AG09309 (cell line): ENCODE measurements around the gene NEU4.

Source experiments
- DNase-seq: peaks from one replicate; pipeline ENCODE4 v3.0.0-alpha.2; 2010; ENCODE audit warnings: low read depth
- H3K4me3 ChIP-seq: 2 replicates; pipeline ENCODE4 v1.5.1; 2011; ENCODE audit warnings: mild to moderate bottlenecking, low read depth, low read length, moderate library complexity; ENCODE audit not compliant: control insufficient read depth
- TF ChIP-seq, protein P1 (sequence below): IDR thresholded peaks from 2 replicates; pipeline ENCODE4 v1.5.1; 2011; ENCODE audit warnings: mild to moderate bottlenecking, low read depth, low read length, inconsistent platforms; ENCODE audit not compliant: insufficient read depth, control insufficient read depth; ENCODE audit errors: missing control alignments

The NEU4 gene

DNA sequence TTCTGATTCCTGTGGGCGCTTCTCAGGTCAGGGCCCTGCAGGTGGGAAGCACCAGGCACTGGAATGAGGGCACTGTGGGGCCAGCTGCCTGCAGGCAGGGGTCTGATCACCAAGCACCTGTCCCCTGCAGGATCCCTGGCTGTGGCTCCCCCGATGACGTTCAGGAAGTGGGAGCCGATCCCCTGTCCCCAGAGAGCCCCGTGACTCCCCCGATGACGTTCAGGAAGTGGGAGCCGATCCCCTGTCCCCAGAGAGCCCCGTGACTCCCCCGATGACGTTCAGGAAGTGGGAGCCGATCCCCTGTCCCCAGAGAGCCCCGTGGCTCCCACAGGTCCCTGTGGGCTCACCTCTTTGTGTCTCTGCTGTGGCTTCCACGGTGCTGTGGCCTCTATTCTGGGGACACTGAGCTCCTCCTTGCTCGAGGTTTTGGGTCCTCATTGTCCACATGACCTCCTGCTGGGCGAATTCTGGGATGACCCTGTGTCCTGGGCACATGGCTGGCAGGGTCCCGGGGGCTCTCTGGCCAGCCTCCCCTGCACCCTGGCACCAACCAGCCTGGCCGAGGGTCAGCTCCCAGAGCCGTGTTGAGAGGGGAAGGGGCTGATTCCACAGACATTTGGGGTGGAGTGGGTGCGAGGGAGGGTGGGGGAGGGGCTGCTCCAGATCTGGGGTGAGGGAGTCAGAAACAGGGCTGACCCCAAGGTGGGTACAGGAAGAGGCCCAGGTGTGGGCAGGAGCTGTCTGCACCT lies 4.8 kb downstream of the NEU4 start:
- H3K4me3 ChIP-seq: no peak overlapping the region
- no peak for DNase-seq
- TF ChIP-seq, protein P1, sequence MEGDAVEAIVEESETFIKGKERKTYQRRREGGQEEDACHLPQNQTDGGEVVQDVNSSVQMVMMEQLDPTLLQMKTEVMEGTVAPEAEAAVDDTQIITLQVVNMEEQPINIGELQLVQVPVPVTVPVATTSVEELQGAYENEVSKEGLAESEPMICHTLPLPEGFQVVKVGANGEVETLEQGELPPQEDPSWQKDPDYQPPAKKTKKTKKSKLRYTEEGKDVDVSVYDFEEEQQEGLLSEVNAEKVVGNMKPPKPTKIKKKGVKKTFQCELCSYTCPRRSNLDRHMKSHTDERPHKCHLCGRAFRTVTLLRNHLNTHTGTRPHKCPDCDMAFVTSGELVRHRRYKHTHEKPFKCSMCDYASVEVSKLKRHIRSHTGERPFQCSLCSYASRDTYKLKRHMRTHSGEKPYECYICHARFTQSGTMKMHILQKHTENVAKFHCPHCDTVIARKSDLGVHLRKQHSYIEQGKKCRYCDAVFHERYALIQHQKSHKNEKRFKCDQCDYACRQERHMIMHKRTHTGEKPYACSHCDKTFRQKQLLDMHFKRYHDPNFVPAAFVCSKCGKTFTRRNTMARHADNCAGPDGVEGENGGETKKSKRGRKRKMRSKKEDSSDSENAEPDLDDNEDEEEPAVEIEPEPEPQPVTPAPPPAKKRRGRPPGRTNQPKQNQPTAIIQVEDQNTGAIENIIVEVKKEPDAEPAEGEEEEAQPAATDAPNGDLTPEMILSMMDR: no peak

DNA sequence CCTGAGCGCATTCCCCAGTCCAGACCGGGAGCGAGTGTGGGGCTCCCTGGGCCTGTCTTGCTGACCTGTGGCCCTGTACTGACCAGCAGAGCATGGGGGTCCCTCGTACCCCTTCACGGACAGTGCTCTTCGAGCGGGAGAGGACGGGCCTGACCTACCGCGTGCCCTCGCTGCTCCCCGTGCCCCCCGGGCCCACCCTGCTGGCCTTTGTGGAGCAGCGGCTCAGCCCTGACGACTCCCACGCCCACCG lies 5.3 kb downstream of the NEU4 start:
- TF ChIP-seq, protein P1: no peak
- no peak overlapping the region for H3K4me3 ChIP-seq
- DNase-seq: no peak

DNA sequence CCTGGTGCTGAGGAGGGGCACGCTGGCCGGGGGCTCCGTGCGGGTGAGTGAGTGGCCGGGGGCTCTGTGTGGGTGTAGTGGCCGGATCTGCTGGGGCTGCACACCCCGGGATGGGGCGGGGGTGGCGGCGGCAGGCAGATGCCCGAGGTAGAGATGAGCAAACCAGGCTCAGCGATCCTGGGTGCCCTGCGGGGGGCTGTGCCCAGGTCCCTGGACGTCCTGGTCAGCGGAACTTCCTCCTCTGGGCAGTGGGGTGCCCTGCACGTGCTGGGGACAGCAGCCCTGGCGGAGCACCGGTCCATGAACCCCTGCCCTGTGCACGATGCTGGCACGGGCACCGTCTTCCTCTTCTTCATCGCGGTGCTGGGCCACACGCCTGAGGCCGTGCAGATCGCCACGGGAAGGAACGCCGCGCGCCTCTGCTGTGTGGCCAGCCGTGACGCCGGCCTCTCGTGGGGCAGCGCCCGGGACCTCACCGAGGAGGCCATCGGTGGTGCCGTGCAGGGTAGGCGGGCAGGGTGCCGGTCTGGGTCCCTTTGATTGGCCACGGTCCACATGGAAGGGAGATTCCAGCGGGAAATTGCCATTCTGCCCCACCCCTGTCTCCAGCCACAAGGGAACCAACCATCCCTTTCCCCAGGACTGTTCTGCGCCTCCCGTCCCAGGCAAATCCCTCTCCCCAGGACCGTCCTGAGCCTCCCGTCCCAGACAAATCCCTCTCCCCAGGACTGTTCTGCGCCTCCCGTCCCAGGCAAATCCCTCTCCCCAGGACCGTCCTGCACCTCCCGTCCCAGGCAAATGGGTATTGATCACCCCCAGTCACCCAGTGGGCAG lies 5.9 kb downstream of the NEU4 start:
- TF ChIP-seq, protein P1: no peak
- H3K4me3 ChIP-seq: no peak overlapping the region
- DNase-seq: no peak

DNA sequence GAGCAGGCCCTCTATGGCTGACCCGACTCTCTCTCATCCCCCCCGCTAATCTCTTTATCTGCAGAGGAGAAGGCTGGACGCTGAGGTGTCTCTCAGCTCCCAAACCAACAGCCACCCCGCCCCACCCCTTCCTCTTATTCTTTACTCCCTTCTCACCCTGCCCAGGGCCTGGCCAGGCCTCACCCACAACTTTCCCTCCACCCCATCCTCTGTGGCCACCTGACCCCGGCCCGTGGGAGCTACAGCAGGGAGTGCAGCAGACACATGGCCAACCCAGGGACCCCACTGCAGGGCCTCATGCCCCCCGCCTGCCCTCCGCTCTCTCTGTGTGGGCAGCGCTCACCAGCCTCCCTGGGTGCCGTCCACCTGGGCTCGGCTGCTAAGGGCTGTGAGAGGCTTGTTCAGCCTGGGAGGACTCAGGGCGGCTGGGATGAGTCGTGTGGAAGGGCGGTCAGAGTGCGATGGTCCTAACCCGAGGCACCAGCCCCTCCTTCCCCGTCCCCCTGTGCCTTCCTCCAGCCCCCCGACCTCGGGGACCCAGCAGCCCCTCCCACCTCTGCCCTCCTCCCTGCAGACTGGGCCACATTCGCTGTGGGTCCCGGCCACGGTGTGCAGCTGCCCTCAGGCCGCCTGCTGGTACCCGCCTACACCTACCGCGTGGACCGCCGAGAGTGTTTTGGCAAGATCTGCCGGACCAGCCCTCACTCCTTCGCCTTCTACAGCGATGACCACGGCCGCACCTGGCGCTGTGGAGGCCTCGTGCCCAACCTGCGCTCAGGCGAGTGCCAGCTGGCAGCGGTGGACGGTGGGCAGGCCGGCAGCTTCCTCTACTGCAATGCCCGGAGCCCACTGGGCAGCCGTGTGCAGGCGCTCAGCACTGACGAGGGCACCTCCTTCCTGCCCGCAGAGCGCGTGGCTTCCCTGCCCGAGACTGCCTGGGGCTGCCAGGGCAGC lies 6.8 kb downstream of the NEU4 start:
- no peak for DNase-seq
- TF ChIP-seq, protein P1: no peak
- H3K4me3 ChIP-seq: no peak overlapping the region

DNA sequence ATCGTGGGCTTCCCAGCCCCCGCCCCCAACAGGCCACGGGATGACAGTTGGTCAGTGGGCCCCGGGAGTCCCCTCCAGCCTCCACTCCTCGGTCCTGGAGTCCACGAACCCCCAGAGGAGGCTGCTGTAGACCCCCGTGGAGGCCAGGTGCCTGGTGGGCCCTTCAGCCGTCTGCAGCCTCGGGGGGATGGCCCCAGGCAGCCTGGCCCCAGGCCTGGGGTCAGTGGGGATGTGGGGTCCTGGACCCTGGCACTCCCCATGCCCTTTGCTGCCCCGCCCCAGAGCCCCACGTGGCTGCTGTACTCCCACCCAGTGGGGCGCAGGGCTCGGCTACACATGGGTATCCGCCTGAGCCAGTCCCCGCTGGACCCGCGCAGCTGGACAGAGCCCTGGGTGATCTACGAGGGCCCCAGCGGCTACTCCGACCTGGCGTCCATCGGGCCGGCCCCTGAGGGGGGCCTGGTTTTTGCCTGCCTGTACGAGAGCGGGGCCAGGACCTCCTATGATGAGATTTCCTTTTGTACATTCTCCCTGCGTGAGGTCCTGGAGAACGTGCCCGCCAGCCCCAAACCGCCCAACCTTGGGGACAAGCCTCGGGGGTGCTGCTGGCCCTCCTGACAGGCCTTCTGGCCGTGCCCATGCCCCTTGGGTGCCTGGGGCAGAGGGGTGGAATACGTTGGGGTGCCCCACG lies 7.6 kb downstream of the NEU4 start:
- H3K4me3 ChIP-seq: no peak overlapping the region
- DNase-seq: no peak
- TF ChIP-seq, protein P1: no peak
